ENCODE data around the gene ATP5F1A. TPM values are rescaled to one million over a fixed set of nuclear protein-coding genes. Genes with fewer than 3 reads are reported as not detected.

Gene ATP5F1A
- total and polyA plus RNA-seq, 4 donors, result 267 to 618 (median 369) TPM

GRCh38 chr18:46040033-46040746 is 57.9 kb downstream of the ATP5F1A start (continued):
- TF ChIP-seq ATF3 (IDR thresholded peaks at IDR 0.05), result no peak
- TF ChIP-seq FOXA1 (IDR thresholded peaks at IDR 0.05), result no peak
- TF ChIP-seq NR2F2 (IDR thresholded peaks at IDR 0.05), result no peak

GRCh38 chr18:46037512-46038305 is 60.4 kb downstream of the ATP5F1A start:
- H3K9ac ChIP-seq (ENCODE audit: low read depth in 1 of 2, low read length in 2 of 2), result no peak overlapping the region
- TF ChIP-seq EGR1 (IDR thresholded peaks at IDR 0.05; ENCODE audit: low read depth in 2 of 2) (no peak), FOXA2 (IDR thresholded peaks at IDR 0.05) (no peak), TAF1 (conservative IDR thresholded peaks at IDR 0.05) (no peak), RXRA (IDR thresholded peaks at IDR 0.05) (peak; percentile 69 to 76), NR2F2 (IDR thresholded peaks at IDR 0.05) (peak; percentile 79), MAX (IDR thresholded peaks at IDR 0.05) (no peak), JUND (IDR thresholded peaks at IDR 0.05) (peak; percentile 36 to 52), HNF4G (IDR thresholded peaks at IDR 0.05) (peak; percentile 20), FOXA1 (IDR thresholded peaks at IDR 0.05) (no peak), RAD21 (IDR thresholded peaks at IDR 0.05) (peak in 1 of 2 donors; percentile 25), CTCF (IDR thresholded peaks at IDR 0.05; ENCODE audit: low read depth, low read length, missing input control) (no peak), ZBTB33 (IDR thresholded peaks at IDR 0.05) (no peak), ATF3 (IDR thresholded peaks at IDR 0.05) (no peak), HNF4A (conservative IDR thresholded peaks at IDR 0.05) (peak; percentile 76 to 87), REST (IDR thresholded peaks at IDR 0.05) (no peak), GABPA (IDR thresholded peaks at IDR 0.05 in 1 of 2, conservative IDR thresholded peaks at IDR 0.05 in 1 of 2) (no peak), SP1 (IDR thresholded peaks at IDR 0.05) (peak; percentile 47), YY1 (IDR thresholded peaks at IDR 0.05) (no peak)
- peaks cover 3 to 13% (median 8%) of the 10 kb centered on the region in 4 donors for H3K4me1 ChIP-seq (ENCODE audit: control insufficient read depth in 4 of 4, insufficient read depth in 4 of 4, low read length in 3 of 4)
- peaks cover 0 to 3% (median 0%) of the 10 kb centered on the region in 4 donors for H3K36me3 ChIP-seq (ENCODE audit: control insufficient read depth in 4 of 4, insufficient read depth in 3 of 4, low read depth in 1 of 4, low read length in 3 of 4)
- 52% methylated on average over 9 of the region's 9 CpGs for WGBS
- no peak overlapping the region for H3K4me3 ChIP-seq (ENCODE audit: low read depth in 1 of 3, low read length in 3 of 3)
- no peak for DNase-seq (ENCODE audit: low spot score)
- H3K27ac ChIP-seq (ENCODE audit: low read depth in 1 of 2, low read length in 2 of 2), result no peak overlapping the region
- H3K9me3 ChIP-seq (ENCODE audit: control insufficient read depth in 4 of 4, low read length in 3 of 4), result no peaks in the 10 kb centered on the region
- no peaks in the 10 kb centered on the region for H3K27me3 ChIP-seq (ENCODE audit: control insufficient read depth in 4 of 4, insufficient read depth in 4 of 4, low read length in 3 of 4)

Measured in liver (tissue), 9 donors.